AG04450 (cell line): Measurements from ENCODE around the gene GRIN2A. TPM values are rescaled to one million over a fixed set of nuclear protein-coding genes. Genes with fewer than 3 reads are reported as not detected.

Experiments
- CTCF ChIA-PET: fragments of 300-600, 350-600 bp; formaldehyde crosslinking; extraction: SDS; loops from one replicate; lab custom pipeline; 2022; ENCODE audit warnings: antibody characterized with exemption, inconsistent platforms; lab: Charles Lee
- POLR2A ChIA-PET: fragments of 350-600 bp; formaldehyde crosslinking; extraction: SDS; loops from one replicate; lab custom pipeline; 2021; ENCODE audit warnings: antibody characterized with exemption, inconsistent platforms; lab: Yijun Ruan, JAX
- DNase-seq: peaks from one replicate; pipeline ENCODE4 v3.0.0-alpha.2; 2011; ENCODE audit warnings: low read depth, low spot score
- H3K27ac ChIP-seq: one replicate; pipeline ENCODE4 v1.5.1; 2012; ENCODE audit warnings: low read depth, low read length, control low read depth
- H3K27me3 ChIP-seq: one replicate; pipeline ENCODE4 v1.6.0; 2012; ENCODE audit warnings: low read length; ENCODE audit not compliant: control insufficient read depth, insufficient read depth
- H3K4me3 ChIP-seq: 2 replicates; pipeline ENCODE4 v1.5.1; 2011; ENCODE audit warnings: mild to moderate bottlenecking, low read depth, low read length, control low read depth
- H3K9me3 ChIP-seq: 2 replicates; pipeline ENCODE4 v1.5.1; 2012; ENCODE audit warnings: low read length; ENCODE audit not compliant: control insufficient read depth, insufficient read depth
- CTCF ChIP-seq: IDR thresholded peaks from 2 replicates; pipeline ENCODE4 v1.5.1; 2011; ENCODE audit warnings: low read depth, low read length, control low read depth, inconsistent platforms
- polyA plus RNA-seq: library from polyadenylated mRNA; depleted of rRNA; stranded (reverse); fragments of >200 nt; gene quantifications from 2 replicates; pipeline ENCODE4 v1.2.3, GENCODE V29; 2011

Gene GRIN2A
- polyA plus RNA-seq, 1 experiment, result not detected

- H3K9me3 ChIP-seq, result no peaks in the 10 kb centered on the region; the same call in 1 of the 2 replicates
These were observed 12.3 kb downstream of the GRIN2A start for GRCh38 chr16:10169904-10170410.

GRCh38 chr16:10169031-10169430, 13.2 kb downstream of the GRIN2A start:
- Histone ChIP-seq H3K4me3 (no peak overlapping the region), H3K27ac (no peak overlapping the region), H3K27me3 (no peaks in the 10 kb centered on the region), H3K9me3 (no peaks in the 10 kb centered on the region; the same call in 1 of the 2 replicates)
- ChIA-PET POLR2A (no interaction called here), CTCF (no interaction called here)
- TF ChIP-seq CTCF, result no peak
- DNase-seq, result no peak

More at GRCh38 chr16:10169904-10170410, 12.3 kb downstream of the GRIN2A start:
- Histone ChIP-seq H3K4me3 (no peak overlapping the region), H3K27ac (no peak overlapping the region), H3K27me3 (no peaks in the 10 kb centered on the region)
- POLR2A ChIA-PET, result no interaction called here
- no peak for TF ChIP-seq CTCF
- CTCF ChIA-PET, result no interaction called here
- DNase-seq, result no peak

- DNase-seq, result no peak
These were observed 14.0 kb downstream of the GRIN2A start for GRCh38 chr16:10168258-10168657.

GRCh38 chr16:10165643-10166042, 16.6 kb downstream of the GRIN2A start:
- no peak overlapping the region for H3K27ac ChIP-seq
- POLR2A ChIA-PET, result no interaction called here
- H3K4me3 ChIP-seq, result no peak overlapping the region
- CTCF ChIA-PET, result no interaction called here
- no peaks in the 10 kb centered on the region; the same call in 1 of the 2 replicates for H3K9me3 ChIP-seq
- H3K27me3 ChIP-seq, result no peaks in the 10 kb centered on the region
- TF ChIP-seq CTCF, result no peak
- DNase-seq, result no peak

More at GRCh38 chr16:10168258-10168657, 14.0 kb downstream of the GRIN2A start:
- no peak for TF ChIP-seq CTCF
- POLR2A ChIA-PET, result no interaction called here
- no peaks in the 10 kb centered on the region; the same call in 1 of the 2 replicates for H3K9me3 ChIP-seq
- no peaks in the 10 kb centered on the region for H3K27me3 ChIP-seq
- CTCF ChIA-PET, result no interaction called here
- H3K27ac ChIP-seq, result no peak overlapping the region
- H3K4me3 ChIP-seq, result no peak overlapping the region

- no peak for TF ChIP-seq CTCF
- POLR2A ChIA-PET, result no interaction called here
- DNase-seq, result no peak
- Histone ChIP-seq H3K27me3 (no peaks in the 10 kb centered on the region), H3K9me3 (peaks cover 6% of the 10 kb centered on the region; the same call in 1 of the 2 replicates), H3K27ac (no peak overlapping the region), H3K4me3 (no peak overlapping the region)
- CTCF ChIA-PET, result no interaction called here
These were observed 19.2 kb downstream of the GRIN2A start for GRCh38 chr16:10162981-10163380.
